MM.1S (cell line): ENCODE measurements around the gene GDI1.

Source experiments
- CTCF ChIP-seq: fragments of 300-600 bp; sonication (generic); IDR thresholded peaks from 2 replicates; pipeline ENCODE4 v1.5.1; 2016; ENCODE audit warnings: antibody characterized with exemption, low read length, mixed read lengths
- EZH2 ChIP-seq: fragments of 300-600 bp; sonication (generic); optimal IDR thresholded peaks from 2 replicates; pipeline ENCODE3; 2017; ENCODE audit warnings: low read depth, mild to moderate bottlenecking, antibody characterized with exemption, low read length, mixed read lengths
- EZH2phosphoT487 ChIP-seq: fragments of 300-600 bp; sonication (generic); IDR thresholded peaks from 2 replicates; pipeline ENCODE4 v1.6.1; 2018; ENCODE audit warnings: antibody characterized with exemption, low read length

- no peak for TF ChIP-seq CTCF
- no peak for TF ChIP-seq EZH2
- no peak for TF ChIP-seq EZH2phosphoT487
These were observed 53.1 kb downstream of the GDI1 start for GRCh38 chrX:154490021-154490413.
